ENCODE data around the gene TENM3.

DNA sequence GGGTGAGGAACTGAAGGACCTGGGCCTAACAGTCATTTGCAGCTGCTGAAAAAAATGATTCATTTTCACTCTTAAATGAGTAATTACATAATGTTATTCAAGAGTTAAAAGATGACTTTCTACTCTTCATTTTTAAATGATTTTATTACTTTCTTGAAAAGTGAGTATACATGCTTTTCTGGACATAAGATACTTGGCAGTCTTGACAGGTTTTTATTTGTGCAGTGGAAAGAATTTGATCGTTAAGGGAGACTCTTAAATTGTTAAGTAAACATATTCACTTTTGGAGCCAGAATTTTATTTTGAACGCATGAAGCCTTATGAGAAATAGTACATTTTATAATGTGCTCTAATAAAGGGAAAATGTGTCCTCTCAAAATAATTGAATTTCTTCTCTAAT is 245.7 kb downstream of the TENM3 start:
- TF ChIP-seq, protein P1, sequence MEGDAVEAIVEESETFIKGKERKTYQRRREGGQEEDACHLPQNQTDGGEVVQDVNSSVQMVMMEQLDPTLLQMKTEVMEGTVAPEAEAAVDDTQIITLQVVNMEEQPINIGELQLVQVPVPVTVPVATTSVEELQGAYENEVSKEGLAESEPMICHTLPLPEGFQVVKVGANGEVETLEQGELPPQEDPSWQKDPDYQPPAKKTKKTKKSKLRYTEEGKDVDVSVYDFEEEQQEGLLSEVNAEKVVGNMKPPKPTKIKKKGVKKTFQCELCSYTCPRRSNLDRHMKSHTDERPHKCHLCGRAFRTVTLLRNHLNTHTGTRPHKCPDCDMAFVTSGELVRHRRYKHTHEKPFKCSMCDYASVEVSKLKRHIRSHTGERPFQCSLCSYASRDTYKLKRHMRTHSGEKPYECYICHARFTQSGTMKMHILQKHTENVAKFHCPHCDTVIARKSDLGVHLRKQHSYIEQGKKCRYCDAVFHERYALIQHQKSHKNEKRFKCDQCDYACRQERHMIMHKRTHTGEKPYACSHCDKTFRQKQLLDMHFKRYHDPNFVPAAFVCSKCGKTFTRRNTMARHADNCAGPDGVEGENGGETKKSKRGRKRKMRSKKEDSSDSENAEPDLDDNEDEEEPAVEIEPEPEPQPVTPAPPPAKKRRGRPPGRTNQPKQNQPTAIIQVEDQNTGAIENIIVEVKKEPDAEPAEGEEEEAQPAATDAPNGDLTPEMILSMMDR (IDR thresholded peaks at IDR 0.05): no peak
- no peak for TF ChIP-seq POLR2A (IDR thresholded peaks at IDR 0.05)

Data from uterus (tissue), 2 donors.